K562 (cell line): ENCODE results near the gene CMPK1. TPM values are rescaled to one million over a fixed set of nuclear protein-coding genes. Genes with fewer than 3 reads are reported as not detected.

Source experiments
- ATAC-seq: fragments of 200-7000 bp; cut with Tn5 transposase; 3 replicates; pipeline ENCODE4 v1.9.1; 2020; ENCODE audit warnings: moderate library complexity
- BruUV-seq: library from RNA; stranded (reverse); fragments of 400-500 nt; replicated peaks from 2 replicates; lab custom pipeline; 2021; lab: Mats Ljungman, UMichigan
- CTCF ChIA-PET: fragments of 300-600 bp; formaldehyde crosslinking; extraction: SDS; loops from one replicate; lab custom pipeline; 2021; ENCODE audit warnings: low intra/inter-chr PET ratio; lab: Yijun Ruan, JAX
- POLR2A ChIA-PET: fragments of 300-600, 350-650 bp; sonication (Branson Sonifier 250); formaldehyde crosslinking; extraction: SDS; loops from one replicate; lab custom pipeline; 2021; ENCODE audit warnings: antibody characterized with exemption, inconsistent platforms; lab: Yijun Ruan, JAX
- DNase-seq, 4 experiments: peaks; one replicate each; pipeline versions ENCODE4 v3.0.0 to v3.0.0-alpha.2; 2011 to 2018; ENCODE audit warnings: low spot score in 3 of 4, mixed read lengths in 3 of 4; ENCODE audit errors: extremely low read depth in 1 of 4
- FAIRE-seq: peaks from 2 replicates; lab custom pipeline; 2011; peaks lifted over from hg19 to GRCh38; lab: Jason Lieb, UNC
- H2AFZ ChIP-seq: 2 replicates; pipeline ENCODE4 v1.6.0; 2011; ENCODE audit warnings: low read depth, low read length, control low read depth, inconsistent platforms
- H3K27ac ChIP-seq: fragments of 200-600 bp; 3 replicates; pipeline ENCODE4 v1.8.0; 2011; ENCODE audit warnings: low read depth, mild to moderate bottlenecking, control low read depth, inconsistent platforms, low read length, moderate library complexity, mixed read lengths; ENCODE audit errors: extremely low read depth
- H3K27me3 ChIP-seq, 2 experiments: fragments of 300-600 bp in 1 of 2; 2 replicates in 1 of 2; 3 replicates in 1 of 2; pipeline versions ENCODE4 v1.6.0 to v1.8.0; 2011; ENCODE audit warnings: inconsistent platforms in 2 of 2, low read length in 2 of 2, mild to moderate bottlenecking in 1 of 2, mixed read lengths in 1 of 2, moderate library complexity in 1 of 2; ENCODE audit not compliant: control insufficient read depth in 2 of 2, insufficient read depth in 2 of 2
- H3K36me3 ChIP-seq: fragments of 300-600 bp; 3 replicates; pipeline ENCODE4 v1.8.0; 2011; ENCODE audit warnings: mild to moderate bottlenecking, low read length, inconsistent platforms; ENCODE audit not compliant: control insufficient read depth, insufficient read depth
- H3K4me1 ChIP-seq, 2 experiments: fragments of 200-600 bp in 1 of 2; replicated peaks in 1 of 2; 2 replicates in 1 of 2; 3 replicates in 1 of 2; pipeline versions ENCODE4 v1.5.1 to v1.8.0; 2011; ENCODE audit warnings: inconsistent platforms in 2 of 2, low read length in 2 of 2, mild to moderate bottlenecking in 1 of 2, mixed read lengths in 1 of 2, moderate library complexity in 1 of 2; ENCODE audit not compliant: control insufficient read depth in 2 of 2, insufficient read depth in 2 of 2
- H3K4me2 ChIP-seq: 2 replicates; pipeline ENCODE4 v1.6.1; 2011; ENCODE audit warnings: low read length, control low read depth, inconsistent platforms, mixed read lengths; ENCODE audit not compliant: insufficient read depth
- H3K4me3 ChIP-seq: fragments of 200-600 bp; sonication (generic), shearing (Covaris generic); 2 replicates; pipeline ENCODE4 v1.5.1; 2016; ENCODE audit warnings: control low read depth, inconsistent platforms
- H3K79me2 ChIP-seq: fragments of 200-600 bp; 3 replicates; pipeline ENCODE4 v1.8.0; 2011; ENCODE audit warnings: low read length, inconsistent platforms; ENCODE audit not compliant: control insufficient read depth, insufficient read depth
- H3K9ac ChIP-seq, 2 experiments: 2 replicates each; pipeline versions ENCODE4 v1.6.0 to v1.6.1; 2011; ENCODE audit warnings: low read depth in 2 of 2, low read length in 2 of 2, control low read depth in 1 of 2, inconsistent platforms in 1 of 2, mild to moderate bottlenecking in 1 of 2, mixed read lengths in 1 of 2; ENCODE audit not compliant: insufficient read depth in 1 of 2
- H3K9me1 ChIP-seq: one replicate; pipeline ENCODE4 v1.6.0; 2011; ENCODE audit warnings: inconsistent platforms, mild to moderate bottlenecking, low read length, moderate library complexity; ENCODE audit not compliant: control insufficient read depth, insufficient read depth
- H3K9me3 ChIP-seq: replicated peaks from 2 replicates; pipeline ENCODE4 v1.5.1; 2011; ENCODE audit warnings: low read depth, low read length, inconsistent platforms; ENCODE audit not compliant: control insufficient read depth, insufficient read depth
- H4K20me1 ChIP-seq: replicated peaks from 2 replicates; pipeline ENCODE4 v1.6.1; 2011; ENCODE audit warnings: low read length, inconsistent platforms, mixed read lengths; ENCODE audit not compliant: control insufficient read depth, insufficient read depth
- BCLAF1 ChIP-seq, 2 experiments: fragments of 450-650 bp in 1 of 2; IDR thresholded peaks; 2 replicates each; pipeline ENCODE4 v1.6.1; 2011 to 2017; ENCODE audit warnings: low read depth in 2 of 2, antibody characterized with exemption in 1 of 2, borderline replicate concordance in 1 of 2, low read length in 1 of 2, mild to moderate bottlenecking in 1 of 2, mixed read lengths in 1 of 2; ENCODE audit not compliant: control insufficient read depth in 1 of 2
- BRF1 ChIP-seq: IDR thresholded peaks from 3 replicates; pipeline ENCODE4 v1.6.1; 2011; ENCODE audit warnings: borderline replicate concordance, mild to moderate bottlenecking; ENCODE audit not compliant: insufficient read length; ENCODE audit errors: extremely low read depth
- KDM1A ChIP-seq, 2 experiments: fragments of 450-650 bp; IDR thresholded peaks; 2 replicates each; pipeline ENCODE4 v1.6.1; 2016; ENCODE audit warnings: mild to moderate bottlenecking in 2 of 2
- NEUROD1 ChIP-seq: fragments of 150-350 bp; IDR thresholded peaks from 2 replicates; pipeline ENCODE4 v1.6.1; 2014; ENCODE audit warnings: borderline replicate concordance, low read length, low read depth; ENCODE audit not compliant: partially characterized antibody
- XRCC5 ChIP-seq: fragments of 200-400 bp; formaldehyde crosslinking; IDR thresholded peaks from 2 replicates; pipeline ENCODE4 v1.6.1; 2017; ENCODE audit warnings: low read depth, mild to moderate bottlenecking, low read length
- ZNF398 ChIP-seq: fragments of 250-450 bp; sonication (Bioruptor Pico); IDR thresholded peaks from 2 replicates; pipeline ENCODE4 v1.8.0; 2021; ENCODE audit warnings: moderate library complexity, mild to moderate bottlenecking, inconsistent platforms
- WGBS: fragments of 100-300 bp; shearing (Covaris generic); methylation state at CpG from one replicate; pipeline ENCODE4 v1.1.6; 2016; ENCODE audit warnings: low coverage, mixed read lengths; ENCODE audit not compliant: insufficient coverage; ENCODE audit errors: missing lambda C conversion rate; 5-methylcytosine and 5-hydroxymethylcytosine counted together
- in situ Hi-C: fragments of 300-500 bp; cut with MboI; formaldehyde crosslinking; loops from 4 replicates; pipeline ENCODE4 v1.15.0; 2018; ENCODE audit warnings: inconsistent platforms, mixed read lengths
- intact Hi-C: fragments of 100-400 bp; cut with micrococcal nuclease; formaldehyde crosslinking; loops from 2 replicates; pipeline ENCODE4 v1.14.2; 2022
- polyA plus RNA-seq, 8 experiments: library from polyadenylated mRNA; depleted of rRNA in 4 of 8; stranded (reverse) in 5 of 8; unstranded in 3 of 8; fragments of >200 nt; fragmentation: Nextera tagmentation in 2 of 8; fragmentation: Illumina TruSeq in 1 of 8; extraction: Ambion mirVana in 2 of 8; extraction: Trizol in 1 of 8; gene quantifications; 2 replicates each; pipeline versions ENCODE4 v1.2.1 to v1.2.3, GENCODE V29; 2011 to 2014; ENCODE audit warnings: inconsistent platforms in 1 of 8, missing spikeins in 1 of 8
- total RNA-seq, 7 experiments: library from RNA; depleted of rRNA in 6 of 7; stranded (reverse); fragments of >200 nt in 6 of 7; fragmentation: Illumina TruSeq in 2 of 7; extraction: Trizol in 2 of 7; gene quantifications; 2 replicates each; pipeline versions ENCODE4 v1.2.1 to v1.2.3, GENCODE V29; 2011 to 2021; ENCODE audit warnings: low replicate concordance in 1 of 7
- TF ChIP-seq, protein P1 (sequence below): IDR thresholded peaks from 3 replicates; pipeline ENCODE4 v1.6.1; 2011; ENCODE audit warnings: borderline replicate concordance, mild to moderate bottlenecking; ENCODE audit not compliant: insufficient read length, insufficient read depth

The CMPK1 gene
- total and polyA plus RNA-seq, 9 of the 15 experiments (the other 6 are each of a cell fraction or from before 2014, with no cell fraction given): 54.5 to 197 (median 116) TPM

- Histone ChIP-seq H3K27ac (peak overlapping the region; percentile 17; the same call in 1 of the 3 replicates), H4K20me1 (peaks cover 4% of the 10 kb centered on the region; the same call in 1 of the 2 replicates), H3K9me1 (no peaks in the 10 kb centered on the region), H3K79me2 (peaks cover 82% of the 10 kb centered on the region), H3K4me1 (0 out of 5 replicates have a peak, but pooled peaks cover 0 to 3% of the 10 kb centered on the region in 2 experiments), H3K4me3 (no peak overlapping the region), H2AFZ (no peak overlapping the region)
- 79% methylated on average over 3 of the region's 3 CpGs for WGBS
- intact Hi-C loops: no loop called here
- no TSS peak for BruUV-seq
- FAIRE-seq: no peak
- DNase-seq: no peak
- CTCF ChIA-PET: no interaction called here
- in situ Hi-C loops: no loop called here
- TF ChIP-seq KDM1A (IDR thresholded peaks at IDR 0.05): peak; percentile 50 to 59; a peak in 3 of 4 replicates
- TF ChIP-seq, protein P1, sequence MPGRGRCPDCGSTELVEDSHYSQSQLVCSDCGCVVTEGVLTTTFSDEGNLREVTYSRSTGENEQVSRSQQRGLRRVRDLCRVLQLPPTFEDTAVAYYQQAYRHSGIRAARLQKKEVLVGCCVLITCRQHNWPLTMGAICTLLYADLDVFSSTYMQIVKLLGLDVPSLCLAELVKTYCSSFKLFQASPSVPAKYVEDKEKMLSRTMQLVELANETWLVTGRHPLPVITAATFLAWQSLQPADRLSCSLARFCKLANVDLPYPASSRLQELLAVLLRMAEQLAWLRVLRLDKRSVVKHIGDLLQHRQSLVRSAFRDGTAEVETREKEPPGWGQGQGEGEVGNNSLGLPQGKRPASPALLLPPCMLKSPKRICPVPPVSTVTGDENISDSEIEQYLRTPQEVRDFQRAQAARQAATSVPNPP: no peak
- TF ChIP-seq, all 486 proteins: peak for 1
- POLR2A ChIA-PET: no interaction called here
- Histone ChIP-seq H3K9me3 (no peaks in the 10 kb centered on the region), H3K27me3 (no peaks in the 10 kb centered on the region), H3K4me2 (no peak overlapping the region), H3K36me3 (peaks cover 24% of the 10 kb centered on the region), H3K9ac (no peak overlapping the region)
- ATAC-seq: no peak
Observed at GRCh38 chr1:47361380-47361779, 27.8 kb downstream of the CMPK1 start.

- Histone ChIP-seq H3K9ac (no peak overlapping the region), H3K27me3 (no peaks in the 10 kb centered on the region), H3K79me2 (peaks cover 76% of the 10 kb centered on the region), H3K27ac (no peak overlapping the region), H3K36me3 (peaks cover 22% of the 10 kb centered on the region), H3K4me1 (0 out of 5 replicates have a peak, but pooled peaks cover 0 to 3% of the 10 kb centered on the region in 2 experiments), H4K20me1 (peaks cover 4% of the 10 kb centered on the region; the same call in 1 of the 2 replicates), H3K4me3 (no peak overlapping the region), H3K9me3 (no peaks in the 10 kb centered on the region), H3K4me2 (no peak overlapping the region), H3K9me1 (no peaks in the 10 kb centered on the region), H2AFZ (no peak overlapping the region)
- intact Hi-C loops (no loop called here), in situ Hi-C loops (no loop called here)
- WGBS: 92% methylated on average over 1 of the region's 1 CpG
- POLR2A ChIA-PET: interaction anchor here (0.6 to 1.2 kb wide), 3 partner anchors 12 to 61 kb away, joined by 3 to 5 read pairs (median 3); no protein-coding TSS in a partner anchor
- CTCF ChIA-PET: no interaction called here
- ATAC-seq (no peak), FAIRE-seq (no peak), DNase-seq (no peak)
- BruUV-seq: no TSS peak
- TF ChIP-seq XRCC5 (no peak), BRF1 (no peak), ZNF398 (CRISPR knock-in tag) (no peak), BCLAF1 (IDR thresholded peaks at IDR 0.05; ENCODE audit: borderline replicate concordance in 1 of 2, control insufficient read depth in 1 of 2, low read depth in 2 of 2, low read length in 1 of 2) (no peak), NEUROD1 (no peak)
Observed at GRCh38 chr1:47362828-47363227, 29.2 kb downstream of the CMPK1 start.
